GM20431 (cell line): ENCODE results near the gene PRSS12.
"Not testable (repeated sequence)": the region's sequence is repeated elsewhere in the genome, so short reads cannot be mapped to it uniquely, and the experiment has no call there.

ENCODE experiments used
- in situ Hi-C: fragments of 300-500 bp; cut with MseI, MboI; formaldehyde crosslinking; loops from one replicate; pipeline ENCODE4 v1.15.0; 2020; ENCODE audit warnings: low sequenced_read_pairs; ENCODE audit not compliant: unreplicated experiment

Gene PRSS12

GRCh38 chr4:118329849-118330248, 23.0 kb downstream of the PRSS12 start:
- in situ Hi-C loops, result no loop called here

GRCh38 chr4:118327554-118328241, 25.1 kb downstream of the PRSS12 start:
- in situ Hi-C loops, result no loop called here

DNA sequence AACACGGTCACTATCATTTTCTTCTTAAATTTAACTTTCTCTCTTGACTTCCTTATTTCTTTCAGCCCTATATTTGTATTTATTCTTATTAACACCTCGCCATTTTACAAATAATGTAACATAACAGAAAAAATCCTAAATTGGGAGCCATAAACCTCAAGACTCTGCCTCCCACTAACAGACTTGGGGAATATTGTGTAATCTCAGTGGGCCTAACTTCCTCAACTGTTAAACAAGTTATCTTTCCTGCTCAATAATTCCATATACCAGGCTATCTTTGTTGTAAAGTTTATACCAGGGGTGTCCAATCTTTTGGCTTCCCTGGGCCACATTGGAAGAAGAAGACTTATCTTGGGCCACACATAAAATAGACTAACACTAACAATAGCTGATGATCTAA, 26.2 kb downstream of the PRSS12 start:
- in situ Hi-C loops, result no loop called here

- in situ Hi-C loops, result no loop called here
These were observed 27.4 kb downstream of the PRSS12 start for GRCh38 chr4:118325431-118325830.

DNA sequence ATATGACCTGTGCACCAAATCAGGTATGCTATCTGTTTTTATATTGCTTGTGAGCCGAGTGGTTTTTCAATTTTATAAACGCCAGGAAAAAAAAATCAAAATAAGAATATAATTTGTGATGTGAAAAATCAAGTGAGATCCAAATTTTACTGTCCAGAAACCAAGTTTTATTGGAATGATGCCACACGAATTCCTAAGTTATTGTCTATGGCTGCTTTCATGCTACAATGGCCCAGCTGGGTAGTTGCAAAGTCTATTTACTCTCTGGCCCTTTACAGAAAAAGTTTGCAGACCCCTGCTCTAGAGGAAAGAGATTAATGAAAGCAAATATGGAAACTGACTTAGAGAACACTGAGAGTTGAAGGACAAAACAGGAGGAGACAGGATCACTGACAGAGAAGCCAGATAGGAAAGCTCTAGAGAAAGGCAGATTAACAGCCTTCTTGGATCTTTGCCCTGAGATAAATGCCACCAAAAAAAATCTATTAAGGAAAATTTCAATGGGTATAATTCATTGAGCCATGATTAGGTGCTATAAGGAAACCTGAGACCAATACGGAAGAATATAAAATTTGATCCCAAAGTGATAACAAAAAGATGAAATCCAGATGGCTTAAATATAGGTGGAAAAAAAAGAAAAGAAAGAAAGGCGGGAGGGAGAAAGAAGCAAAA, 29.8 kb downstream of the PRSS12 start:
- in situ Hi-C loops, result no loop called here

- in situ Hi-C loops, result no loop called here
These were observed 33.9 kb downstream of the PRSS12 start for GRCh38 chr4:118318931-118319330.

DNA sequence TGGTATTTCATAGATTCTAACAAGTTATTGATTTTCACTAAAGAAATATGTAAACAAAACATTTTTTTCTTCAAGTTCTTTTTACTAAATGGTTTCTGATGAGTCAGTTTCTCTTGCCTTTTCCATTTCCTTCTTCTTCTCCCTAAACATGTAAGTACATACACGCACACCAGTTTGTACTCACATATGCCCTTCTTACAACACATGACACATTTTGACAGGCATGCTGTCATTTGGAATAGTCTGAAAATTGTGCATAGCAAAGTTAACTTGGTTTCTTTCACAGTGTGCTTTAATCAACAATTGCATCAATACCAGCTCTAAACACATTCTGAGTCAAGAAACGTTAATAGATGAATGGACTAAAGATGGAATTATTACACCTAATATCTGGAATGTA, 35.1 kb downstream of the PRSS12 start:
- in situ Hi-C loops, result no loop called here

- in situ Hi-C loops, result no loop called here
These were observed 38.6 kb downstream of the PRSS12 start for GRCh38 chr4:118314221-118314620.

DNA sequence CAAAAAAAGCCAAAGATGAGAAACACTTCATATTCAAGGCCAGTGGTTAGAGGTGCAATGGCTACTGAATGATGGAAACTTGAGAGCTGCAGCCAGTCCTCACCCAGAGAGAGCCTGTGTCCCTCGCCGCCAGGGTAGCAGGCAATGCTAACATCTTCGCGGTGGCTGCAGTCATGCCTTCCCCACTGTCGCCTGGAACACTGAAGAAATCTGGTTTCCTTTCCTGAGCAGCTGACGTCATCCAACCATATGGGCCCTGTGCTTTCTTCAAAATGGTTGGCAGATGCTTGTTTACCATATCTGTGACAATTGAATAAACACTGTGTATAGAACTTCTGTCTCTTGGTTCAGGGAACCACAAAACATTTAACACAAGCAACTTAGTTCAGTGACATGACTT, 39.7 kb downstream of the PRSS12 start:
- in situ Hi-C loops, result no loop called here

- in situ Hi-C loops, result no loop called here
These were observed 44.3 kb downstream of the PRSS12 start for GRCh38 chr4:118308306-118309030.

DNA sequence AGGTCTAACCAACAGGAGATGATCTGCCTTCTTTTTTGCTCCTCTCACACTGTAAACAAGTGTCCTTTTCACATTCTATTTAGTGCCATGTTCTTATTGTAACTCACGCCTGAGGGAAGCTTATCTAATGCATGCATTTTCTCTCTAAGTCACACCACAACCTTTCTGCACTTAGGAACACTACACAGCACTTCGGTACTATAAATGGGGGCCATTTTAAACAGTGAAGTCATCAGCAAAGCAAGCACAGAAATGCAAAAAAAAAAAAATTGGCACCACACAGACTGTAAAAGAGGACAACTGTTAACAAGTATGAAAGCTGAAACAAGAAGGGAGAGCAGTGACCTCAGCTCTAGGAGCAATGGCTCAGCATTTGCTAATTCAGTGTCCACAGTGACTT, 45.2 kb downstream of the PRSS12 start:
- in situ Hi-C loops, result no loop called here

- in situ Hi-C loops, result not testable (repeated sequence)
These were observed 53.2 kb downstream of the PRSS12 start for GRCh38 chr4:118299619-118300018.

GRCh38 chr4:118296729-118297128, 56.1 kb downstream of the PRSS12 start:
- in situ Hi-C loops, result no loop called here

GRCh38 chr4:118290951-118291350, 61.9 kb downstream of the PRSS12 start:
- in situ Hi-C loops, result no loop called here

GRCh38 chr4:118289794-118290193, 63.0 kb downstream of the PRSS12 start:
- in situ Hi-C loops, result no loop called here

- in situ Hi-C loops, result no loop called here
These were observed 64.9 kb downstream of the PRSS12 start for GRCh38 chr4:118287711-118288451.

DNA sequence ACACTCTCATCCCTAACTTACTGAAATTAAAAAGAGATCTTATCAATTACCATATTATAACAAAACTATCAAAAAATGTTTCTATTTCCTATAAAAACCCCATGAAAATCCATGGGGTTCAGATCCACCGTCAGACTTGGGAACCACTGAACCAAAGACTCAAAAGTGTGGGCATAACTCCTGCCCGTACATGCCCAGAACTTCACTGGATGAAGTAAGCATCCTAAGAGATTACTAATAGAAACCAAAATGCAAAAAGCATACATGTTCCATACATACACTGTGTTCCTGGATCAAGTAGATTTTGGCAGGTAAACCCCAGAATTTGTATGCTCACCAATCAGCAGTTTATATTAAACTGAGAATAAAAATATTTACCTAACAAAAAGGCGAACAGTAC, 66.1 kb downstream of the PRSS12 start:
- in situ Hi-C loops, result no loop called here

DNA sequence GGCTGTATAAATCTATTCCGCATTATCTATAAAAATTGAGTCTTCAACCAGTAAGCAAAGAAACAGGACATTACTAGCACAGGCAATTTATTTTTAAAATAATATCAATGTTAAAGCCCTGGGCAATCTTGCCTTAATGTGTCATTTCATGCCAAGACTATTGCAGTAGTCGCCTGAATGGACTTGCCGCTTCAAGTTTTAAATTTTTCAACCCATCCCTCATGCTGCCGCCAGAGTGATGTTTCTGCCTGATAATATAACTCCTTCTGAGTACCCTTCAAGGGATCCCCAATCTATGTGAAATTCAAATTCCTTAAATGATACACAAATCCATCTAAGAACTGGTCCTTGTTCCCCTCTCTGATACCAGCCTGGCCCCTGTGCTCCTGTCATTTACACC, 66.9 kb downstream of the PRSS12 start:
- in situ Hi-C loops, result no loop called here

- in situ Hi-C loops, result no loop called here
These were observed 68.6 kb downstream of the PRSS12 start for GRCh38 chr4:118284169-118284568.

- in situ Hi-C loops, result no loop called here
These were observed 70.1 kb downstream of the PRSS12 start for GRCh38 chr4:118282692-118283091.
